Activated CD4-positive, alpha-beta T cell treated with anti-CD3 and anti-CD28 coated beads, Interleukin-2, amount 50 U/mL, for 4 hours (primary cell): ENCODE measurements around the gene MCTP1.
"Not testable (repeated sequence)": the region's sequence is repeated elsewhere in the genome, so short reads cannot be mapped to it uniquely, and the experiment has no call there.

Experiments
- DNase-seq, 2 experiments: peaks; one replicate each; pipeline ENCODE4 v3.0.0-alpha.2; 2020

Gene MCTP1

DNA sequence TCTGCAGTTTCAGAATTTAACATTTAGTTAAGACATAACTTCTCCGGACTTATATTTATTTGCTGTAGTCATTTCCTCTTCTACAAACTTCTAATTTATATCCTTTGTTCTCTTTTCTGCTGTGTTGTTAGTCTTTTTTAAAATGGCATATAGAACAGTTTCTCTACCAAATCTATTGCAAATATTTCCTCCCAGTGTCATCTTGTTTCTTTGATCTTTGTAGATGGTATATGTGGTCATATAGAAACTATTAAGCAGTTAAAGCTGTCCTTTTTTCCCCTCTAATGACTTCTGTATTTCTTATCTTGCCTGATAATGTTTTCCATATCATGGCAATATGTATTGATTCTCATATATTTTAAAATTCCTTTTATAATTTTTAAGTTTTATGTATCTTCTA lies 264.5 kb downstream of the MCTP1 start:
- no peak for DNase-seq

DNA sequence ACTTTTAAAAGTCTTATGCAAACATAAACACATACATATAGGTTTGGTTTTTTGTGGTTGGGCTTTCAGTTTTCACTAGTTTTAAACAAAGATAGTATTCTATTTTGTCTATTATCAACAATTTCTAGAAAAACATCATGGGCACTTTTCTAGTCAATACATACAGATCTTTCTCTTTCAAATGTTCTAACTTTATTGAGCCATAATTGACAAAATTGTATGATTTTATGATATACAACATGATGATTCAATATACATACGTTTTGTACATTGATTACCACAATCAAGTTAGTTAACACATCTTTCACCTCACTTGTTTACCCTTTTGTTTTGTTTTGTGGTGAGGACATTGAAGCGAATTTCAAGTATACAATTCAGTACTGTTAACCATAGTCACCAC lies 265.9 kb downstream of the MCTP1 start:
- no peak for DNase-seq

DNA sequence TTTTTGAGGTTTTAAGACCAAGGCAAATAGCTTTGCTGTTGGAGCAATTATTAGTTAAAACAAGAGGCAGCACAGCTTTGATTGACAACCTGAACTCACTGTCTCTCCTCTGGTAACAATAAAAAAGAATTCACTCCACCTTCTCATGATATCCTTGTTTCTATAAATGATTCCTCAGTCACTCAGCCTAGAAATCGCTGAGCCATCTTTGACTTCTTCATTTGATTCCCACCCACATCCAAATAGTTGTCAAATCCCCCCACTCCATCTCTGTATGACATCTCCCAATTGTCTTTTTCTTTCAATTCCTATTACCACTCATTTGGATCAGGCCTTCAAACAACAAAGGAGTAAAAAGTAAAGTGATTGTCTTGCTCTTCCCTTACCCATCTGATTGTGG lies 266.4 kb downstream of the MCTP1 start:
- DNase-seq, result no peak

DNA sequence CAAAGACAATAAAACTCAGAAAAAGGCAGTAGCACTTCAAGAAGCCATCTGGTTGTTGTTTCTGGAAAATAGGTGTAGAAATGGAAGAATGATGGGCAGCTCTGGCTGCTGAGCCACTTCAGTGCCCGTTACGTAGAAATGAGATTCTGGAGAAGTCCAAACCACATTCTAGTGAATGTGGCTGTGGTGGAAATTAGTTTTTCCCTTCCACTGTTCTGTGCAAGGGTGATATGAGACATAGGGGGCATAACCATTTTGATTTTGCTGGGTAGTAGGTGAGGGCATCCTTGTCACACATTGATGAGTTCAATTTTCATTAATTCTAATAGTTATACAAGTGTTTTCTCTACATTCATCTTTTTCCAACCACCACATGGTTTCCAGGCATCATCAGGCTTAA lies 275.1 kb downstream of the MCTP1 start:
- no peak for DNase-seq

DNA sequence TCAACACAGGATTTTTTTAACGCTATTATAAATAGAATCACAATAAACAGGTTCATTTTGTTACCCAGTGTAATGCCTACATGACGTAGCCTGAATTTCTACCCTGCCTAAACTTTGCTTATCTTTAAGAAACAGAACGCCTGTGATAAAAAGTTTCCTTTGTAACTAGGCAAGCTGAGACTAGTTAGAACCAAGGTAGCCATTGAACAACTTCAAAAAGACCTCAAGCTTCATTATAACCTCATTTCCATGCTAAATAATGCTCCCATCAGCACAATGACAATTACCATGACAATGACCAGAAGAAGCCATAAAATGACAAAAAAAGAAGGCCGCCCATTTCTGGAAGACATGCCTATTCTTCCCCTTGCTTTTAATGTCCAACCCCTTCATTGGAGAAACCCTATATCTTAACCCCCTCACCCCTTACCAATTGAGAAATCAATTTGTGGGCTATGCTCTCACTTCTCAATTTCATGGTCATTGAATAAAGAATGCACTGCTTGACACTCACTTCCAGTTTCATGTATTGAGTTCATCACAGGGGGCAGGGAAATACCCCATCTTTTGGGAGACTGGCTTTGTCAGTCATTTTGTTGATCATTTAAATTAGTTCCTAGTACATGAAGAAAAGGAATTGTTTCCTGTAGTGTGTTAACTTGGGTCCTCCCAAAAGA lies 276.8 kb downstream of the MCTP1 start:
- DNase-seq, result no peak

DNA sequence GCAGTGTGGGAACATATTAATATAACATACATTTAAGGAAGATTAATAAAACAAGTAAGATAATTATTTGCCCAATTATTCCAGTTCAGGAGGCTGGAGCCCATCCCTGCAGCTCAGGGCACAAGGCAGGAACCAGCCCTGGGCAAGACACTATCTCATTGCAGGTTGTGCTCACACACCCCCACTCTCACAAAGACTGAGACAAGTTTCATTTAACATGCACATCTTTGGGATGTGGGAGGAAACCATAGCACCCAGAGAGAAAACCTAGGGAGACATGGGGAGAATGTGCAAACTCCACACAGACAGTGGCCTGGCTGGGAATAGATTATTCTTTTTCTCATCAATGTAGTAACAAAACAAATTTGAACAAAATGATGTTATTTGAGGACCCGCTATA lies 279.1 kb downstream of the MCTP1 start:
- DNase-seq, result no peak

DNA sequence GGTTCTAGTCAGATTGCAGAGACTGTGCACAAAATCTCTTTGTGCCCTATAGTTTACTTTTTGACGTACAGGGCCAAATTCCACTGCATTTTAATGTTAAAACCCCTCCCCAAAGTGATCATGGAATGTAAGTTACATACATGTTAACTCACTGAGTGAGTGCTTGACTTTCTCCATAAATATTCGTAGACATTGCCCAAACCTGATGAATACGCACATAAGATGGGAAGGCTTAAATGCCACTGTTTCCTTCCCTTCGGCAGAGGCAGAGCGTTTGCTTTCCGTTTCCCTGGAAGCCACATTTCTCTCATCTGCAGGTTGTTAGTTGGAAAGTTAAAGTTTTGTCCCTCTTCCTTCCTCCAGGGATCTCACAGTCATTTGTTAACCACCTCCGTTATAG lies 286.2 kb downstream of the MCTP1 start:
- DNase-seq, result no peak

DNA sequence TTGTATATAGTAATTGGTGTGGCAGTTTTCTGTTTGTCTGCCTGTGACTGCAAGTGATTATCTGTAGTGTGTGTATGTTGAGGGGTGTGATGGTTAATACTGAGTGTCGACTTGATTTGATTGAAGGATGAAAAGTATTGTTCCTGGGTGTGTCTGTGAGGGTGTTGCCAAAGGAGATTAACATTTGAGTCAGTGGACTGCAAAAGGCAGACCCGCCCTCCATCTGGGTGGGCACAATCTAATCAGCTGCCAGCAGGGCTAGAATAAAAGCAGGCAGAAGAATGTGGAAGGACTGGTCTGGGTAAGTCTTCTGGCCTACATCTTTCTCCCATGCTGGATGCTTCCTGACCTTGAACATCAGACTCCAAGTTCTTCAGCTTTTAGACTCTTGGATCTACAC lies 290.4 kb downstream of the MCTP1 start:
- not testable (repeated sequence) for DNase-seq

DNA sequence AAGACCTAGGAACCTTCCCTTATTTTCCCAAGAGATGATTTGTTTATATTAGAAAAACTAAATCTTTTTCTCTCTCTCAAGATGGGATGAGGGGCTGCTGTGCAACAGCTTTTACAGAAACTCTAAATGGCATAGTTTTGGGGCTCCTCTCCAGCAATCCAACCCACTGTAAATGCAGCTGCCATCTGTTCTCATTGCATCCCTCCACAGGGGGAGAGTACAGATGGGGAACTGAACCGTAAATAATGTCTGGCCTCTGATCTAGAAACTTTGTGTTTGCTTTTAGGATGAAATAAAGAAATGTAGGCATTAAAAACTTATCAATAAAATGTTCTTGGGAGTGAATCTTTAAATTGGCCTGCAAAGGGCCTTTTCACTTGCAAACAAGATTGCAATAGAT lies 291.4 kb downstream of the MCTP1 start:
- DNase-seq, result no peak

DNA sequence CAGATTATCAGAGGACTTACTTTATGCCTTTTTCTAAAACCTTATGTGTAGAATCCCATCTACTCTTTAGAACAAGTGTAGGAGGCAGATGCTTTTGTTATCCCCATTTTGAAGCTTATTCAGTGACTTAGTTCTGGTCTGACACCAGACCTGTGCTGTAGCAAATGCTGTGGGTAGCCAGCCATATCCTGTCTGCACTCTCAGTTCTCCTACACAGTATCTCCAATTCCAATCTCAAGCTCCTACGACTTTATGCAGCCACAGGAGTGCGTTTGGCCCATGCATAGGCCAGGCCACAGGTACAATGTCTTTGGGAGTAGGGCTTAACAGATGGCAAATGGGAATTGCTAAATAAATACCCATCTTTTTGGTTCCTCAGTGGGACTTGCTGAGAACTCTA lies 292.6 kb downstream of the MCTP1 start:
- no peak for DNase-seq

DNA sequence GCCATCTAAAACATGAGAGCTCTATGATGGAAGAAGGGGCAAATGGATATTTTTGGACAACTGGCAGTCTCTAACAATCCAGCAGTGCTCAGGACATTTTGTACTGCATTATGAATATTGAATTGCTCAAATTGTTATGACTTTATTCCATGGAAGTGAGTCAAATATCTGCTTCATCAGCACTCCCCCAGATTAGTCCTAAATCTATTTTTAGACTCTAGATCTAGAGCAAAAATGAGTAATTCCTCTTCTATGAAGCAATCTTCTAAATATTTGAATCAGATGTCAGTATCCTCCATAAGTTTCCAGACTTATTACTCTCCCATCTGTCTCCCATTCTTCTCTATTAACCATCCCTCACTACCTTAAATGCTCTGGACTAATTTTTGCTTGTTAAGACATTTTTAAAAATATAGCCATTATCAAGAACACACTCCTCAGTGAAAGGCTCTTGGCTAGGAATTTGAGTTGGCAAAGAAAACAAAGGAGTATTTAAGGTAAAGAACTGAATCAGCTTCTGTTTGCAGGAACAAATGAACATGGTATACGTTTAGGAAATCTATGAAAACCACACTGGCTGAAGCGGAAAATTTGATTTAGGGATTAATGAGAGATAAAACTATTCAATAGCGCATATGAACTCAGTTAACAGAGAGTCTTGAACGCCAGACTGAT lies 300.9 kb downstream of the MCTP1 start:
- DNase-seq, result no peak

DNA sequence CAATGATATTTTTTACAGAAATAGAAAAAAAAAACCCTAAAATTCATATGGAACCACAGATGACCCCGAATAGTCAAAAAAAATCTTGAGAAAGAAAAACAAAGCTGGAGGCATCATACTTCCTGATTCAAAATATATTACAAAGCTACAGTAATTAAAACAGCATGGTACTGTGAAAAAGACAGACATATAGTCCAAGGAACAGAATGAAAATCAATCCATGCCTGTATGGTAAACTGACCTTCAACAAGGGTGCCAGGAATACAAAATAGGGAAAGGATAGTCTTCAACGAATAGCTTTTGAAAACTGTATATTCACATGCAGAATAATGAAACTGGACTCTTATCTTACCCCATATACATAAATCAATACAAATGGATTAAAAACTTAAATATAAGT lies 307.5 kb downstream of the MCTP1 start:
- no peak for DNase-seq

DNA sequence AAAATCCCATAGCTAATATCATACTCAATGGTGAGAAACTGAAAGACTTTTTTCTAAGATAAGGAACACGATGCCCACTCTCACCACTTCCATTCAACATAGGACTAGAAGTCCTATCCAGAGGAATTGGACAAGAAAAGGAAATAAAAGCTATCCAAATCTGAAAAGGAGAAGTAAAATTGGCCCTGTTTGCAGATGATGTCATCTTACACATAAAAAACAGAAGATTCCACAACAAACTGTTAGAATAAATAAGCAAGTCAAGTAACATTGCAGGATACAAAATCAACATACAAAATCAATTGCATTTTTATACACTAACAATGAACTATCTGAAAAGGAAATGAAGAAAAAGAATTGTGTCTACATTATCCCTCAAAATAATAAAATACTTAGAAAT lies 308.0 kb downstream of the MCTP1 start:
- DNase-seq, result no peak

DNA sequence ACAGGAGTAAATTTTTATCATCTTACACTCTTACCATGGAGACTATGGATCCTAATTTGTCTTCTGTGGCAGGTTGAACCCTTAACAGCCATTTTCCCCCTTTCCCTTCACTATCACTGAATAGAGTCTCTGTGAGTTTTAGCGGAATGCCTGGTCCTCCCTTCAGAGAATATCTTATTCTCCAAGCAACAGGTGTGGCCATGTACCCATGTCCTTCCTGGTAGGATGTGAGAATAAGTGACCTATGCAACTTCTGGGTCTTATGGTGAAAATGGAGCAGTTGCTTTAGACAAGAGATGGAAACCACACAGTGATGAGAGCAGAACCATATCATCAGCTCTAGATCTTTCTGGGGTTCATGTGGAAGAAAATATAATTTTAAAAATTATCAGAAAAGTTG lies 312.6 kb downstream of the MCTP1 start:
- no peak for DNase-seq

DNA sequence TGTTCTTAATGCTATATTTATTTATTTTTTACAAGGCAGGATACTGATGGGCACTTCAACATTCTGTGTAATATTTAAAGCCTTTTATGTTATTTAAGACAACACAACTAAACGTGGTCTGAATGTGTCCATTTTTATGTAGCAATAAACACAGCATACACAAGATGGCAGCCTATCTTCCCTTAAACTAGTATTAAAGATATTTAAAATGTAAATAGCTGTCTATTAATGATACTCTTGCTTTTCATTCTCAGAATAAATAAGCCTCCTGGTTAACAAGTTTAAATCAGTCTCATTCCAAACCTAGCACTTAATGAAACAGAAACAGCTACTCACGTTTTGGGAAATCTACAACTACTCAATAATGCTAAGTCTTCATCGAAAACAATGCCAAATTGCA lies 315.7 kb downstream of the MCTP1 start:
- no peak for DNase-seq

DNA sequence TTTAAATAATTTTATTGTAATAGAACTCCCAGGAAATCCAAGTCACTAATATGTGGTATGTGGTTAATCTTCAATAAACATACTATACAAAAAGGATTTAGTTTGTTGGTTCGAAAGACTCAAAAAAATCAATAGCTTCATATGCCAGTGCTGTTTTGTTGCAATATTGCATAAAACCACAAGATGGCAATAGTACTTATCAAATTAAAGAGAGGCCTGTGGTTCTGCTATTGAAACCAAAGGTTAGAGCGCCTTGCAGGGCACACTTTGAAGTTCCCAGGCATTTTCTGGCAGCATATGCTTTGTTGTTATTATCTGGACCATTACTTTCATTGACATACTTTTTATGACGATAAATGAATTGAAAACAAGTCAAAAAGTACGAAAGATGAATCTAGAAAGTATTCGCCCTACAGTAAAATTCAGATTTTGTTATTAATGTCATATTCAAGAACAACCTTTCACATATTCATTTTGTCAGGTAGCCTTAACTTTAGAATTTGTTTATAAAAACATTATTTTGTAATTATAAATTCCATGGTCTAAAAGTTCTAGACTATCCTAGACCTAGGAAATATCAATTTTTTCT lies 316.3 kb downstream of the MCTP1 start:
- DNase-seq, result no peak

DNA sequence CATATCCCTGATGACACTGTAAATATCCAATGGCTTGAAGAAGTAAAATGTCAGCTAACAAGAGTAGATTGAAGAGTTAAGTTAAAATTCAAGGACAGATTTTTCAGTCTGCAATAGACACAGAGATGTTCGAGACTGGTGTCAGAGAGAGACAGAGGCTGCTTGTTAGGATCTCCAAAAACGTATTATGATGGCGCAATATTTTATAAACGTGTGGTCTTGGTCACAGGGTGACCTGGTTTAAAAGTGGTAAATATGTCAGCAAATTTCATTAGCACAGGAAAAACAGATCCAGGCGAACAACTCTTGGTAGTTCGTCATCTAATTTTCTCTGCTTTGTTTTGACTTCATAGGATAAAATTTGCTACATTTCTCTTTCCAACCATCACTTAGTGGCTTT lies 317.4 kb downstream of the MCTP1 start:
- DNase-seq, result no peak

DNA sequence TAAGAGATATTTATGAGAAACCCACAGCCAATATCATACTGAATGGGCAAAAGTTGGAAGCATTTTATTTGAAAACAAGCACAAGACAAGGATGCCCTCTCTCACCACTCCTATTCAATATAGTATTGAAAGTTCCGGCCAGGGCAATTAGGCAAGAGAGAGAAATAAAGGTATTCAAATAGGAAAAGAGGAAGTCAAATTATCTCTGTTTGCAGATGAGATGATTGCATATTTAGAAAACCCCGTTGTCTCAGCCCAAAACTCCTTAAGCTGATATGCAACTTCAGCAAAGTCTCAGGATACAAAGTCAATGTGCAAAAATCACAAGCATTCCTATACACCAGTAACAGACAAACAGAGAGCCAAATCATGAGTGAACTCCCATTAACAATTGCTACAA lies 325.6 kb downstream of the MCTP1 start:
- not testable (repeated sequence) for DNase-seq

DNA sequence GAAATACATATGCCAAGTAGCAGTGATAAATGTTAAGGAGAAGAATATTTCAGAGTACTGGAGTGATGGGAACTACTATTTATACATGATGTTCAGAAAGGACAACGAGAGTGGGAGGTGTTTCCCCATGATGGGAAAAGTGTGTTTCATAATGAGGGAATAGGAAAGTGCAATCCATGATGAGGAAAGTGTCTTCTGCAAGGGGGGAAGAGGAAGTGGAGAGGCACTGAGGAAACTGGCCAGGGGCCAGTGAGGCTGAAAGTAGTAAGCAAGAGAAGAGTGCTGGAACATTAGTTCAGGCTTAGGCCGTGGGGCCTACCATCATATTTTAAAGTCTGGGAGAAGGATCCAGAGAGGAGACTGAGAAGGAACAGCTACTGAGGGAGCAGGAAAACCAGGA lies 339.2 kb downstream of the MCTP1 start:
- no peak for DNase-seq

DNA sequence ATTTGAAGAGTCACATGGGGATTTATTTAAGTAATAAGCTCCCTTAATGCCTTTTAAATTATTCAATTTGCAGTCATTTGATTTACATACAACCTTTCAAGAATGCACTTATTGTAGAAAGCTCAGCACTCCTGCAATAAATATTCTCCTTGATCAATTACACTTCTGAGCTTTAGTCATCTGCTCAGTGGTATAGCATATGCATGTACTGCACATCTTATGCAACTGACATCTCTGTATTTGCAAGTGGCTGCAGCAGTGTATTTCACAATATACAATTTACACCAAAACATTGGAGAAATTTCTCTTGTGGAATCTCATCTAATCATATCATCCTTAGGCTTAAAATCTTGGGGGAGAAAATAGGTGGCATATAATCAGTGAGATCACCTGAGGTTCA lies 340.7 kb downstream of the MCTP1 start:
- no peak for DNase-seq

DNA sequence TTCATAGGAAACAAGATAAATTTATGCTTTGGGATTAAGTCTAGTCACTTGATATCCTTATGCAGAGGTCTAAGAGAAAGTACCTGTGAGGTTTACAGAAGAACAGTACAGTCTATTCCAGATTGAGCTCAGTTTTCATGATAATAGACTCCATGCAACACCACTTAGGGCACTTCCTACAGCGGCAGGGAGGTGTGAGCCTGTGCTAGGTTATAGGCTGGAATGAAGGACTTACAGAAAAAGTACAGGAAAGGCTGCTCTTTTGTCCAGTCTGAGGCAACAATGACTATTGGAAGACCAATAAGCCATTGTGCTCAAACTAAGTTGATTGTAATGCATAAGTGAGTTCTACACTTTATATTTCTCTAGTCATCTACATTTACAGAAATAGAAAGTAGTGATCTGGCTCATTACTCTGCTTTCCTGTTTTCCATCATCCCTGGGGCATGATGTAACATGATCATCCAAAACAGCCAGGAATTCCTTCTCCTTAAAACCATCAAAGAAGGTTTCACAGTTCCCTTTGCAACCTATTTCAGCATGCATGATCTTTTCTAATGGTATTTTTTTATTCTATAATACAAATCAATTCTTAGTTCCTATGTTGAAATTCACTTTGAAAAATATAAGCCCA lies 343.7 kb downstream of the MCTP1 start:
- DNase-seq, result no peak

DNA sequence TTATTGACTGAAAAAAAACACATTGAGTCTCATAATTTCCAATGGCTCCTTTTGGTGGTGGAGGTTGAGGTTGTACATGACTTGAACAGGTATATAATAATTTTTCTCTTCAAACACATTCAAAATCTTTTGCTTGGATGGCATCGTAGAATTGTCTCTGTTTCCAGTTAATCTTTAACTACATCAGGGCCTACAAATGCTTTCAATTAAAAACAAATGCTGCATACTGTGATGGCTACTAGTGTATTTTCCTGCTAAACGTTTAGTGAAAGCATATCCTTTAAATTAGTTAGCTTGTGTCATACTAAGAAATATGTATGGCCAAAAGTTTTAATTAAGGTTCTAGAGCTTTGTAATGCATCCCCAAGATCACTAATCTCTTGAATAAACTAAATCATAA lies 352.6 kb downstream of the MCTP1 start:
- no peak for DNase-seq

DNA sequence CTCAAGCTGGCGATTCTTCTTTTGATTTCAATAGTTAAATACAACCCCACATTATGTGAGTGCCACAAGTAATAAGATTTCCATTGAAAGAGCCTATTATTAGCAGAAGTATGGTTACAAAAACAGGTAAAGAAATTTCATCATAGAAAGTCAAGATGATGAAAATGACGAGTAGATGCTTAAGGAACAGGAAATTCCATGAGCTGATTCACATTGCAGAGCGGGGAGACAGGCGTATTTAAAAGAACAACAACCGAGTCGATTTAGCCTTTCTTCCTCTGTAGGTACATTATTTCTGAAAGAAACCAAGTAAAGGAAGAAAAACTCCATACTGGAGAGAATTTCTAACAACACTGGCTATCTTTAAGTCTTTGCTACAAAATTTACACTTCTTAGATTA lies 356.0 kb downstream of the MCTP1 start:
- no peak for DNase-seq

DNA sequence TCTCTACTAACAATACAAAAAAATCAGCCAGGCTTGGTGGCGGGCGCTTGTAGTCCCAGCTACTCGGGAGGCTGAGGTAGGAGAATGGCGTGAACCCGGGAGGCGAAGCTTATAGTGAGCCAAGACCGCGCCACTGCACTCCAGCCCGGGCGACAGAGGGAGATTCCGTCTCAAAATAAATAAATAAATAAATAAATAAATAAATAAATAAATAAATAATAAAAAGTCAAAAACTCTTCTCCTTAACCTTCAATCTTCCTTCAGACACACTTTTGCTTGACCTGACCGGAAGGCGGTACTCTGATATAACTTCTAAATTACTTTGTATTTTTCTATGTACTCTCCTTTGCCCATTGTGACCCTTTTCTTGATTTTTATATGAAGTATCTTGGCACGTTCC lies 364.3 kb downstream of the MCTP1 start:
- no peak for DNase-seq
